GM23338 (cell line): Measurements from ENCODE around the gene ANO1.

Source experiments
- CTCF ChIP-seq, 2 experiments: fragments of 200-600 bp in 1 of 2; sonication (generic) in 1 of 2; conservative IDR thresholded peaks; 2 replicates each; pipeline versions ENCODE4 v1.5.1 to v1.6.1; 2016 to 2017; ENCODE audit warnings: antibody characterized with exemption in 2 of 2, low read depth in 2 of 2, mild to moderate bottlenecking in 2 of 2, moderate library complexity in 1 of 2
- POLR2AphosphoS5 ChIP-seq: IDR thresholded peaks from 2 replicates; pipeline ENCODE4 v1.6.1; 2016; ENCODE audit warnings: antibody characterized with exemption, low read depth

GRCh38 chr11:70090961-70091381 lies 12.9 kb downstream of the ANO1 start:
- no peak for TF ChIP-seq CTCF (conservative IDR thresholded peaks at IDR 0.05; ENCODE audit: low read depth in 2 of 2)
- no peak for TF ChIP-seq POLR2AphosphoS5
